ENCODE data around the gene EPB41L4A.

EPB41L4A gene

GRCh38 chr5:112124788-112125187 lies 294.3 kb downstream of the EPB41L4A start:
- TF ChIP-seq CTCF (IDR thresholded peaks at IDR 0.05; ENCODE audit: low read depth, low read length, missing control alignments): no peak
- H3K4me3 ChIP-seq (ENCODE audit: low read depth, low read length): no peak overlapping the region
- no peak for DNase-seq (ENCODE audit: low read depth)

GRCh38 chr5:112123086-112123485 lies 296.0 kb downstream of the EPB41L4A start:
- no peak for DNase-seq (ENCODE audit: low read depth)
- no peak for TF ChIP-seq CTCF (IDR thresholded peaks at IDR 0.05; ENCODE audit: low read depth, low read length, missing control alignments)
- H3K4me3 ChIP-seq (ENCODE audit: low read depth, low read length): no peak overlapping the region

- no peak overlapping the region for H3K4me3 ChIP-seq (ENCODE audit: low read depth, low read length)
- no peak for TF ChIP-seq CTCF (IDR thresholded peaks at IDR 0.05; ENCODE audit: low read depth, low read length, missing control alignments)
- DNase-seq (ENCODE audit: low read depth): no peak
These were observed 296.7 kb downstream of the EPB41L4A start for GRCh38 chr5:112122353-112122752.

GRCh38 chr5:112121258-112121657 lies 297.8 kb downstream of the EPB41L4A start:
- no peak for TF ChIP-seq CTCF (IDR thresholded peaks at IDR 0.05; ENCODE audit: low read depth, low read length, missing control alignments)
- no peak for DNase-seq (ENCODE audit: low read depth)

GRCh38 chr5:112119969-112120368 lies 299.1 kb downstream of the EPB41L4A start:
- TF ChIP-seq CTCF (IDR thresholded peaks at IDR 0.05; ENCODE audit: low read depth, low read length, missing control alignments): peak; percentile 8
- H3K4me3 ChIP-seq (ENCODE audit: low read depth, low read length): no peak overlapping the region
- no peak for DNase-seq (ENCODE audit: low read depth)

More at GRCh38 chr5:112121258-112121657, 297.8 kb downstream of the EPB41L4A start:
- H3K4me3 ChIP-seq (ENCODE audit: low read depth, low read length): no peak overlapping the region

- H3K4me3 ChIP-seq (ENCODE audit: low read depth, low read length): no peak overlapping the region
- no peak for DNase-seq (ENCODE audit: low read depth)
- TF ChIP-seq CTCF (IDR thresholded peaks at IDR 0.05; ENCODE audit: low read depth, low read length, missing control alignments): peak; percentile 11
These were observed 299.6 kb downstream of the EPB41L4A start for GRCh38 chr5:112119508-112119907.

GRCh38 chr5:112117551-112117950 lies 301.5 kb downstream of the EPB41L4A start:
- H3K4me3 ChIP-seq (ENCODE audit: low read depth, low read length): no peak overlapping the region
- DNase-seq (ENCODE audit: low read depth): no peak
- no peak for TF ChIP-seq CTCF (IDR thresholded peaks at IDR 0.05; ENCODE audit: low read depth, low read length, missing control alignments)
